ENCODE measurements around the gene PASD1.

Gene PASD1

DNA sequence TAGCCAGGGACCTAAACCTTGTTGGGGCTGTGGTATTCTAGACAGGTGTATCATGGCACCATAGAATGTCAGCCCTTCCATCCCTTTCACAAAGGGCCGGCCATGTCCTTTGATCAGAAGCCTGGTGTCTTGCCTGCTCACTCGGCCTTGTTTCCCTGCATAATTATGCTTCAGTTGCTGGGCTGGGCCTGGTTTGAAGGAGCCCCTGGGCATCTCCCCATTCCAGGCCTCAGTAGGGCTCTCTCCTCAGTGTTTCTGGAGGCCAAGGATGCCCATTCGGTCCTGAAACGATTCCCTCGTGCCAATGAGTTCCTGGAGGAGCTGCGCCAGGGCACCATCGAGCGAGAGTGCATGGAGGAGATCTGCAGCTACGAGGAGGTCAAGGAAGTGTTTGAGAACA, 136.3 kb downstream of the PASD1 start:
- TF ChIP-seq SIN3A (IDR thresholded peaks at IDR 0.05; ENCODE audit: borderline replicate concordance, insufficient read depth, low read length): no peak
- no peak for TF ChIP-seq TAF1 (IDR thresholded peaks at IDR 0.05; ENCODE audit: borderline replicate concordance, insufficient read depth, low read length)
- TF ChIP-seq POLR2AphosphoS5 (IDR thresholded peaks at IDR 0.05; ENCODE audit: low read depth, low read length): no peak
- no peak for TF ChIP-seq FOXP2 (optimal IDR thresholded peaks at IDR 0.05; ENCODE audit: borderline replicate concordance, extremely low read depth, extremely low read length, insufficient read depth)
- TF ChIP-seq, protein P1, sequence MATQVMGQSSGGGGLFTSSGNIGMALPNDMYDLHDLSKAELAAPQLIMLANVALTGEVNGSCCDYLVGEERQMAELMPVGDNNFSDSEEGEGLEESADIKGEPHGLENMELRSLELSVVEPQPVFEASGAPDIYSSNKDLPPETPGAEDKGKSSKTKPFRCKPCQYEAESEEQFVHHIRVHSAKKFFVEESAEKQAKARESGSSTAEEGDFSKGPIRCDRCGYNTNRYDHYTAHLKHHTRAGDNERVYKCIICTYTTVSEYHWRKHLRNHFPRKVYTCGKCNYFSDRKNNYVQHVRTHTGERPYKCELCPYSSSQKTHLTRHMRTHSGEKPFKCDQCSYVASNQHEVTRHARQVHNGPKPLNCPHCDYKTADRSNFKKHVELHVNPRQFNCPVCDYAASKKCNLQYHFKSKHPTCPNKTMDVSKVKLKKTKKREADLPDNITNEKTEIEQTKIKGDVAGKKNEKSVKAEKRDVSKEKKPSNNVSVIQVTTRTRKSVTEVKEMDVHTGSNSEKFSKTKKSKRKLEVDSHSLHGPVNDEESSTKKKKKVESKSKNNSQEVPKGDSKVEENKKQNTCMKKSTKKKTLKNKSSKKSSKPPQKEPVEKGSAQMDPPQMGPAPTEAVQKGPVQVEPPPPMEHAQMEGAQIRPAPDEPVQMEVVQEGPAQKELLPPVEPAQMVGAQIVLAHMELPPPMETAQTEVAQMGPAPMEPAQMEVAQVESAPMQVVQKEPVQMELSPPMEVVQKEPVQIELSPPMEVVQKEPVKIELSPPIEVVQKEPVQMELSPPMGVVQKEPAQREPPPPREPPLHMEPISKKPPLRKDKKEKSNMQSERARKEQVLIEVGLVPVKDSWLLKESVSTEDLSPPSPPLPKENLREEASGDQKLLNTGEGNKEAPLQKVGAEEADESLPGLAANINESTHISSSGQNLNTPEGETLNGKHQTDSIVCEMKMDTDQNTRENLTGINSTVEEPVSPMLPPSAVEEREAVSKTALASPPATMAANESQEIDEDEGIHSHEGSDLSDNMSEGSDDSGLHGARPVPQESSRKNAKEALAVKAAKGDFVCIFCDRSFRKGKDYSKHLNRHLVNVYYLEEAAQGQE (IDR thresholded peaks at IDR 0.05; ENCODE audit: insufficient read depth in 1 of 2, low read depth in 2 of 2, low read length in 2 of 2): no peak

DNA sequence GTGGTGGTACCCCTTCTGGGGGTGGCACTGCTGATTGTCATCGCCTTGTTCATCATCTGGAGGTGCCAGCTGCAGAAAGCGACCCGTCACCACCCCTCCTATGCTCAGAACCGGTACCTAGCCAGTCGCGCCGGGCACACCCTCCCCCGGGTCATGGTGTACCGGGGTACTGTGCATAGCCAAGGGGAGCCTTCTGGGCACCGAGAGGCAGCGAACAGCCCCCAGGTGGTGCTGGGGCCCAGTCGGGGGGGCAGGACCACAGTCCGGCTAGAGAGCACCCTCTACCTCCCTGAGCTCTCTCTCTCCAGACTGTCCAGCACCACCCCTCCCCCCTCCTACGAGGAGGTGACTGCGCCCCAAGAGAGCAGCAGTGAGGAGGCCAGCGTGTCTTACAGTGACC, 137.1 kb downstream of the PASD1 start:
- no peak for TF ChIP-seq POLR2AphosphoS5 (IDR thresholded peaks at IDR 0.05; ENCODE audit: low read depth, low read length)
- no peak for TF ChIP-seq TAF1 (IDR thresholded peaks at IDR 0.05; ENCODE audit: borderline replicate concordance, insufficient read depth, low read length)
- TF ChIP-seq, protein P1 (IDR thresholded peaks at IDR 0.05; ENCODE audit: insufficient read depth in 1 of 2, low read depth in 2 of 2, low read length in 2 of 2): no peak
- TF ChIP-seq SIN3A (IDR thresholded peaks at IDR 0.05; ENCODE audit: borderline replicate concordance, insufficient read depth, low read length): no peak
- TF ChIP-seq FOXP2 (optimal IDR thresholded peaks at IDR 0.05; ENCODE audit: borderline replicate concordance, extremely low read depth, extremely low read length, insufficient read depth): no peak

DNA sequence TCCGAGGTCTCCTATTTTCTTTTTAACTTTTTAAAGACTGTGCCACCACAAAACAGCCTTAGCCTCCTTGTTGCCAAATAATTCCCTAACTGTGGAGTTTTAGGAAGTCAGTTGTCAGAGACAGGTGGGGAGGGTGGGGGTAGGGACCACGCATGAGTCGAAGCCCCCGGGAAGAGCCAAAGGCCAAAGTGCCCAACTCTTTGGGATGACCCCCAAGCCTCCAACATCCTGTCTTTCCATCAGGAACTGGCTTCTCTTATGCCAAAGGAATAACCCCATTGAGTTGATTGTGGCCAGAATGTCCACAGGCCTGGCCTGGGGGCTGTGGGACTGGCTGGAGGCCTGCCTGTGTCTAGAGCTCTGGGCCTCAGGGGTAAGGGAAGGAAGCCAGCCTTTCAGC, 137.6 kb downstream of the PASD1 start:
- TF ChIP-seq, protein P1 (IDR thresholded peaks at IDR 0.05; ENCODE audit: insufficient read depth in 1 of 2, low read depth in 2 of 2, low read length in 2 of 2): no peak
- TF ChIP-seq FOXP2 (optimal IDR thresholded peaks at IDR 0.05; ENCODE audit: borderline replicate concordance, extremely low read depth, extremely low read length, insufficient read depth) (no peak), SIN3A (IDR thresholded peaks at IDR 0.05; ENCODE audit: borderline replicate concordance, insufficient read depth, low read length) (no peak), POLR2AphosphoS5 (IDR thresholded peaks at IDR 0.05; ENCODE audit: low read depth, low read length) (no peak)

DNA sequence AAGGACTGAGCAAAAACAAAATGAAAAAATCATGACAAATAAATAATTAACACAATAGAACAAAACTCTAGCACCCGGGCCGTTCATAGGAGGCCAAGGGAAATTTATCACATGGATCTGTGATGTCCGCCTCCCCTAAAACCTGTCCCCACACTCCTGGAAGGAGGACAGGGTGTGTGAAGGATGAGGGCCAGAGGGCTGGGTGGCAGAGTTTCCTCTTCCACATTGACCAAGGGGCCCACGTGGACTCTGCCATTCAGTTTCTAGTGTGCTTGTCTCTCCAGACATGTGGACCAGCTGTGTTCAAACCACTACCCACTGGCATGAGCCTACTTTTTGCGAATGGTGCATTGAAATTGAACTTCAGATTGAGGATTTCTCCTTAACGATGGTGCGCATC, 138.1 kb downstream of the PASD1 start:
- TF ChIP-seq TAF1 (IDR thresholded peaks at IDR 0.05; ENCODE audit: borderline replicate concordance, insufficient read depth, low read length): no peak

DNA sequence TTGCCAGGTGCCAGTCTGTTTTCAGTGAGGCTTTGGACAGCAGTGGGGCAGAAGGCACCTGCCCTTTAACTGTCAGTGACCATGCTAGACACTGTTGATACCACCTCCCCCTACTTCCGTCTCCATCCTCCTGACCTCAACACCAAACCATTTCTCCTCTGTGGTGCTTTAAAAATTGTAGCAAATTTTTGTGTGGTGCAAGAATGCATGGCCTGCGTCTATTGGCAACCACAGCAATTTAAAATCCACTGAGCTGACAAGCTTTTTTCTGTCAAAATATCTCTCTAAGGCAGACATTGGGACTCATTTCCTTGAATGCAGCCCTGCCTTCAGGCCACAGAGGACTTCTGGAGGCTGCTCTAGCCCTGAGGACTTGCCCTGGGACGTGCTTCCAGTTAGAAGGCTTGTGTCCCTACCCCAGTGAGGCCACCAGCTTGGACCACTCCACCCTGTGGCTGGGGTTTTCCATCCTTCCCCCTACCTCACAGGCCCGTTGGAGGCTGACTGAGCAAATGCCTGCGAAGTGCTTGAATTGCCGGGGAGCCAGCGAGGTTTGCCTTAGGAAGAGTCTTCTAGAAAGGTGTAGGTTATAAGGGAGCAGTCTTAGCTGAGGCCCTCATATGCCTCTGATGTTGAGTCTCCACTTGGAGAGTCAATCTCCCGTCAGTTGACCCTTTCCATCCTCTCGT, 138.7 kb downstream of the PASD1 start:
- TF ChIP-seq FOXP2 (optimal IDR thresholded peaks at IDR 0.05; ENCODE audit: borderline replicate concordance, extremely low read depth, extremely low read length, insufficient read depth) (no peak), TAF1 (IDR thresholded peaks at IDR 0.05; ENCODE audit: borderline replicate concordance, insufficient read depth, low read length) (no peak), SIN3A (IDR thresholded peaks at IDR 0.05; ENCODE audit: borderline replicate concordance, insufficient read depth, low read length) (no peak), POLR2AphosphoS5 (IDR thresholded peaks at IDR 0.05; ENCODE audit: low read depth, low read length) (no peak)
- TF ChIP-seq, protein P1 (IDR thresholded peaks at IDR 0.05; ENCODE audit: insufficient read depth in 1 of 2, low read depth in 2 of 2, low read length in 2 of 2): no peak
